Hematopoietic multipotent progenitor cell treated with erythropoietin and hydrocortisone succinate and interleukin-3 and kit ligand, for 6 days (in vitro differentiated cells): ENCODE data around the gene ATF5.
"Not testable (repeated sequence)": the region's sequence is repeated elsewhere in the genome, so short reads cannot be mapped to it uniquely, and the experiment has no call there.

Experiments
- DNase-seq: peaks from one replicate; pipeline ENCODE4 v3.0.0-alpha.2; 2015

The ATF5 gene

DNA sequence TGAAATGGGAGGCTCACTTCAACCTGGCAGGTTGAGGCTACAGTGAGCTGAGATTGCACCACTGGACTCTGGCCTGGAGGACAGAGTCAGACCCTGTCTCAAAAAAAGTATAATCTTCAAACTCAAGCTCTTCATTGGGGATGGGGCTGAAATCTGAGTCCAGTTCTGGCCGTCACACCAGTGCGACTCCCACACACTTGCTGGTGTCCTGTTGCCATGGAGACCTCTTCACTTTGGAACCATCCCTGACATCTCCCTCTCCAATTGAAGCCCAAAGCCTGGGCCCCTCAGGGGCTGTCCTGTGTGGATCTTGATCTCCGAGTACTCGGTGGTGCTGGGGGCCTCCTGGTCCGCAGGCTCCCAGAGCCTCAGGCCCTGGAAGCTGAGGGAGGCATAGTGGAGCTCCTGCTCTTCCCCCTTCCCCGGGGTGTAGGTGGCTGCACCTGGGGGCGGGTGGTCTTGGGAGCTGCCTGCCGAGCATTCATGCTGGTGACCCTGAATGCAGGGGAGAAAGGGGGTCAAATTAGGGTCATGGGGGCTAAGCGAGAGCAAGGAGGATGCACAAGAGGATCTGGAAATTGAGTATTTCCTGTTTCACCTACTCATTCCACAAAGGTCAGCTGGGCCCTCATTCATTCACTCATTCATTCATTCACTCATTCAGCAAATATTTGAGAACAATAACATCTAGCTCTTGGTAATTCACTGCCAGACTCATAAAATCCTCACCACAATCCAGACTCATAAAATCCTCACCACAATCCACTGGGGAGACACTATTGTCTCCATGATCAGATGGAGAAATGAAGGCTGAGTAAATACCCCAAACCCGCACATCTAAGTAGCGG lies 21.0 kb downstream of the ATF5 start:
- no peak for DNase-seq

DNA sequence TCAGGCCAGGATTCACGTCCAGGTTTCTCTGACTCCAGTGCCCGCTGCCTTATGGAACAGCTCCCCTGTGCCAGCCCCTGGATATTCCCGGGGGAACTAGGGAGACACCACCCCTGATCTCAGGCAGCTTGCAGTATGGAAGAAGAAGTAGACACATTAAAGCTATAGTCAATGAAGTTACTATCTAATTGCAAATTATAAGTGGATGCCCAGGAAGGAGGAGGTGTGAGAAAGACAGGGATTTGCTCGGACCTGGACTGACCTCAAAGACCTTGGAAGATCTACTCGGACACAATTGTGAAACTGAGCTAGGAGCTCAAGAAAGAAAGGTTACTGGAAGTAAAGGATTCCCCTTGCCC lies 21.6 kb downstream of the ATF5 start:
- no peak for DNase-seq

DNA sequence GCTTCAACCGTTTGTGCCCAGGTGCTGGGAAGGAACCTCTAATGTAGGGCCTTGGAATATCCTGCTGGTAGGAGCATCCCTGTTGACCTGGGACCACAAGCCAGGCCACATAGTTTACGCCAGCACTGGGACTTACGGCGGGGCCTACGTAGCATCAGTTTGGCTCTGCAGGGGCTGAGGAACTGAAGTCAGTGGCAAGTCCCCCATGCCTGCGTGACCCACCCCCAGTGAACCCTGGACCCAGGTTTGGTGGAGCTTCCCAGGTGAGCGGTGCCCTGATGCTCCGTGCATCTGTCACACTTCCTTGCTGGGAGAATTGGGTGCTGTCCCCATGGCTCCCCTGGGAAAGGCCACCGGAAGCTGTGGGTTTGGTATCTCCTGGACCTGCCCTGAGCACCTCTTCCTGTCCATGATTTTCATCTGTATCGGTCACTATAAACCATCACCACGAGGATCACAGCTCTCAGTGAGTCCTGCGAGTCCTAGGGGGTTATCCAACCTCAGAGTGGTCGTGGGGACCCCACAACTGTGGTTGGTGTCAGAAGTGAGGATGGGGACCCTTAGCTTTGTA lies 22.0 kb downstream of the ATF5 start:
- DNase-seq: no peak

DNA sequence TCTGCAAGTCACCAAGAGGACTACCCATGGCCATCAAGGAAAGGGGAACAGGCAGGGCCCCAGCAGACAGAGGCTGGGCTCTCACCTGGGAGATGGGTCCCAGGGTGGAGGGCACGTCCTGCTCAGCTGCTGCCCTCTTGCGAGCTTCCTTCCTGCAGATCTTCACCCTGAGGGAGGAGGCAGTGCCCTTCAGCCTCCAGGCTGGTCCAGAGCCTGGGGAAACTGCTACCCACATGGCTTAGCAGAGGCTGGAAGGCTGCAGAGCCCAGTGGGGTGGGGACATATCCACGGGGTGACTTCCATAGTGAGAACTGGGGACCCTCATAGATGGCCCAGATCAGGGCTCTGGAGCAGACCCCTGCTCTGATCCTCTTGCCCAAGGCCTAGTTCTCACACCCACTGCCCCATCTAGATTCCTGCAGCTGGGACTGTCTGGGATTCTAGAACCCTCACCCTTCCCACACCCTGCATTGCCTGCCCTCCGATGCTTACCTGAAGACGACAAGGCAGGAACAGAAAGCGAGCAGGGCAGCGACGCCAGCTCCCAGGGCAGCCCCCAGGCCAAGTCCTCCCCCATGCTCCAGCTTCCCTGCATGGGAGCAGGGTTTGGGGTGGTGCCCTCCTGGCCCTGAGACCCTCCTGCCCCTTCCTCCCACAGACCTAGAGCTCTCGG lies 22.9 kb downstream of the ATF5 start:
- DNase-seq: no peak

DNA sequence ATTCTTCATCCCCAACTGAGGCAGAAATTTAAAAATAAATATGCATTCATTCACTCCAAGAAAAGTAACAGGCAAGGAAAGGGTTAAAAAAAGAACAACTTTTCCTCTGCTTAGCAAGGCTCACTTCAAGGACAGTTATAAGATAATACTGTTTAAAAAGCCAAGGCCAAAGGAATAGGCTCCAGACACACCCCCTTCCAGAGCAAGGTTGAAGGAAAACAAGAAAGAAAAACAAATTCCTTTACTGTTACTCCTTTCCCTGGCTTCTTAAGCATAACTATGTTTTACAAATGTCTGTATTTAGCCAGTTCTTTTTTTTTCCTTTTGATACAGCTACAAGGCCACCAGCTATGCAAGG lies 23.5 kb downstream of the ATF5 start:
- no peak for DNase-seq

DNA sequence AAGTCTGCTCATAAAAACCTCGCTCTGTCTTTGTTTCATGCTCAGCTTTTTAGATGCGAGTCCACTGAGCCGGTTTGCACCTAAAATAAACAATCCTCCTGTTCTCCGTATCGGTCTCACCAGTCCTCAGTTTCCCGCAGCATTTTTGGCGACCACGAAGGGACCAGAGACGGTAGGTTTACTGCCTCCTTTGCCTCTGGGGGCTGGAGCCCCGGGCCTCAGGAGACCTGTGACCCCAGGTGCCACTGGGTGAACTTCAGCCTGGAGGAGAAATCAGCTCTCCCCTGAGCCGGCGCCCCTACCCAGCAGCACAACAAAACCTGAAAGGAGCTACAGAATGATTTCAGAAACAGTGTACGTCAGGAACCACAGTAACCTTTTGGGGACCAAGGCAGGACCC lies 23.9 kb downstream of the ATF5 start:
- no peak for DNase-seq

DNA sequence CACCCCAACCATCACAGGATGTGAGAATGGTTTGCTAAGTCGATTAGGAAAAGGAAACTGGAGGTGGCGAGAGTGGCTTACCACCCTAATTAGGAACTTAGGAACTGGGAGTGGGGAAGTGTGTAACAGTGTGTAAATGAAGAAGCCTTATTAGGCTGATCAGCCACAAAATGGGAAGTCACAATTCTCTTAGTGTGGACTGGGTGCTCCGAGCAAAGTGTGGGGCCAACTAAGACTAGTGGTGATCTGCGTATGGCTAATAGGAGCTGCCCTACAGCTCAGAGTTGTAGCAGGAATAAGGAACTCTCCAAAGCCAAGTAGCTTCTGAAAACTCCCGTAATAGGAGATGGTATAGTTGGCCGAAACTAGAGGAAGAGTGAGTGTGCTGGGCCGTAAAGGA lies 24.4 kb downstream of the ATF5 start:
- DNase-seq: no peak

DNA sequence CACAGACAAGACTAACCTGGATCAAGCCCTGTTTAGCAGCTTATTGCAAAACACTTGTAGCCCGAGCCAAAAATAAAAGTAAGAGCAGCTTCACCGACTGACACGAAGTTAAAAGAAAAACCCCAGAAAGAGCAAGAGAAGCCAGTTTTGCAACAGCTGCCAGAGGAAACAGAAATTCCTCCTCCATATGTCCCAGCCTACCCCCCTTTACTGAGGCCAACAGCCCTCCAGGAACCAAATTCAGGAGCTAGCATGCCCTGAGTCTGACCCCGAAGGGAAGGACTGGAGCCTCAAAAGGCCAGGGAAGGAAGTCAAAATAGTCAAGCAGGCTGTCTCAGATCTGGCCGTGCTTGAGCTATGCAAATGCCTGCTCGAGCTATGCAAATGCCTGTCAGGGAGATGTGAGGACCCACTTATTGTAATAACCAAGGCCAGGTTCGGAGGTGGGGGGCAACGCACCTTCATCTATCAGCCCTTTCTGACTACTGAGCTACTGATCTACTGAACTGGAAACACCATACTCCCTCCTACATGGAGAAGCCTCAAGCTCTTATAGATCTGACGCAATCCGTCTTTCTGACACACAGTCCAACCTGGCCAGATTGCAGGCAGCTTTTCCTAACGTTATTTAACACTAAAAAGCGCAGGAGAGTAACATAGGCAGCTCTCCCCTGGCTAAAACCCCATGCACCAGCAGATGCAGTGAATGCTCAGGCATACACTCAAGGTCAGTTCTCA lies 25.3 kb downstream of the ATF5 start:
- no peak for DNase-seq

DNA sequence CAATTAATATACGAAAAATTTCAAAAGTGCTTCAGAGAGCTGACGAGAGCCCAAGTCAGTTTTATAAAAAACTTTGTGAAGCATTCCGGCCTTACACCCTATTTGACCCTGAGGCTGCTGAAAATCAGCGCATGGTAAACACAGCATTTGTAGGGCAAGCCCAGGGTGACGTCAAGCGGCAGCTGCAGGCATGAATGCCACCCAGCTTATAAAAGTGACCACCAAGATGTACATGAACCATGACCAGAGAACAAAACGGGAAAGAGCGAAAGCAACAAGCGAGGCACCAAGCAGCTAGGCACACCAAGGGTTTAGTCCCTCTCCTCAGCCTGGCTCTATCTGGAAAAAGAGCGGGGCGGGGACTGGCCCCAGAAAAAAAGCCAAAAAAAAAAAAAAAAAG lies 25.9 kb downstream of the ATF5 start:
- DNase-seq: no peak

DNA sequence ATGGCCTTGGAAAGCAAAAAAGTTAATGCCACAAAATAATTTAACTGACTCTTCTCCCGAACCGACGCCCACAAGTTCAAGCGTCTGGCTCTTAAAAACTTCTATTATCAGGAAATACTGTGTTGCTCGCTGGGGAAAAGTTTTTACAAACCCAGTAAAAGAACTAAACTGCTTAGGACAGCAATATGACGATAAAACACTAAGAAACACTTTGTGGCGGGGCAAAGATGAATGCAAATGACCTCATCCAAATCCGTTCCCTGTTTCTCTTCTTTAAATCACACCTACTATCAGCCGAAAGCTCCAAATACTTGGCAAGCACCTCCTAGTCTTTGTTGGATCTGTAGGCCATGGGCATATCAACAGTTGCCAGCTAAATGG lies 27.1 kb downstream of the ATF5 start:
- no peak for DNase-seq

DNA sequence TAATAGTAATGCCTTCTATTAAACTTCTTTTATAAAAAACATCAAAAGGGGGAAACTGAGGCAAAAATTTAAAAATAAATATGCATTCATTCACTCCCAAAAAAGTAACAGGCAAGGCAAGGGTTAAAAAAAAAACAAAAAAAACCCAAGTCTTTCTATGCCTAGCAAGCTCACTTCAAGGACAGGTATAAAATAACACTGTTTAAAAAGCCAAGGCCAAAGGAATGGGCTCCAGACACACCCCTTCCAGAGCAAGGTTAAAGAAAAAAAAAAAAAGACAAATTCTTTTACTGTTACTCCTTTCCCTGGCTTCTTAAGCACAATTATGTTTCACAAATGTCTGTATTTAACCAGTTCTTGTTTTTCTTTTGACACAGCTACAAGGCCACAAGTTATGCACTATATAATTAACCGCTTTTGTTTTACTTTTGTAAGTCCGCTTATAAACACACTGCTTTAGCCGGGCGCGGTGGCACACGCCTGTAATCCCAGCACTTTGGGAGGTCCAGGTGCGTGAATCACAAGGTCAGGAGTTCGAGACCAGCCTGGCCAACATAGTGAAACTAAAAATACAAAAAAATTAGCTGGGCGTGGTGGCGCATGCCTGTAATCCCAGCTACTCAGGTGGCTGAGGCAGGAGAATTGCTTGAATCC lies 28.4 kb downstream of the ATF5 start:
- no peak for DNase-seq

DNA sequence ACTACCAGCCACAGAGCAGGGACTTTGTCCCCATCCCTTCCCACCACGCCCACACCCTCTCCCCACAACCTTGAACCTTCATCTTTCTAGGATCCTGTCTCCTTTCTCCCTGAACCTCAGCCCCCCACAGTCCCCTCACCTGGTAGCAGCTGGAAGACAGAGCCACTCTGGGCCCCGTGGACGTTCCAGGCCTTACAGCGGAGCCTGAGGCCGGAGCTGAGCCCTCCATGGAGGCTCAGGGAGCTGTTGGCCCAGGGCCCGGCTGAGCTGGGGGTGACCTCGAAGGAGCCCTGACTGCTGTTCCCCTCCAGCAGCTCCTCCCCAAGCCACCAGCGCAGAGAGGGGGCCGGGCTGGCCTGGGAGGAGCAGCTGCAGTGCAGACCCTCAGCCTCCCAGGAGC lies 29.1 kb downstream of the ATF5 start:
- not testable (repeated sequence) for DNase-seq

DNA sequence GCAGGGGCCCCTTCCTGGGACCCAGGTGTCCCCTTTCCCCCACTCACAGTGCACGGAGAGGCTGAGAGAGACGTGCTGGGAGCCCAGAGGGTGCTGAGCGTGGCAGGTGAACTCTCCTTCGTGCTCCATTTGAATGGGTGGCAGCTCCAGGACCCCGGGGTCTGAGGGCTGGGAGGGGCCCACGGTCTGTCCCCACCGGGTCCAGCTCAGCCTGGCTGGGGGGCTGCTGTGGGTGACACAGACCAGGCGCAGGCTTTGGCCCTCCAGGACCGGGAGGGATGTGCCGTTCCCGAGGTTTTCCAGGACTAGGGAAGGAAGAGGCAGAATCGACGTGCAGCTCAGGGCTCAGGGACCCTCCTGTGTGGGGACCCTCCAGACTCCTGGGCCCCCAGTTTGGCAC lies 29.6 kb downstream of the ATF5 start:
- not testable (repeated sequence) for DNase-seq

DNA sequence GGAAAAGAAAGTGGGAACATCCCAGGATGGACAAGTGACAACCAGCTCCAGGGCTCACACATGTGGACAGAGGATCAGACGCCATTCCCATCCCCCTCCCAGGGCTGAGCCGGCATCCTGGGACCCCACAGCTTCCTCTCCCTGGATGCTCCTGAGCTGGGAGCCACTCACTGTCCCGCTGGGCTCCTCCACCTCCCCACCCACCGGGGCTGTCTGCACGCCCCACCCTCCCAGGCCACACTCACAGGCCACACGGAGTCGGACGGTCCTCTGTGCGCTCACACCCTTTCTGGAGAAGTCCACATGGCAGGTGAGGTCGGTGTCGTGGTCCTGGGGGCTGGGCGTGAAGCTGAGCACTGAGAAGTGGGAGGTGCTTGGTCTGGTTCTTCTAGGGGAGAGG lies 30.9 kb downstream of the ATF5 start:
- not testable (repeated sequence) for DNase-seq

DNA sequence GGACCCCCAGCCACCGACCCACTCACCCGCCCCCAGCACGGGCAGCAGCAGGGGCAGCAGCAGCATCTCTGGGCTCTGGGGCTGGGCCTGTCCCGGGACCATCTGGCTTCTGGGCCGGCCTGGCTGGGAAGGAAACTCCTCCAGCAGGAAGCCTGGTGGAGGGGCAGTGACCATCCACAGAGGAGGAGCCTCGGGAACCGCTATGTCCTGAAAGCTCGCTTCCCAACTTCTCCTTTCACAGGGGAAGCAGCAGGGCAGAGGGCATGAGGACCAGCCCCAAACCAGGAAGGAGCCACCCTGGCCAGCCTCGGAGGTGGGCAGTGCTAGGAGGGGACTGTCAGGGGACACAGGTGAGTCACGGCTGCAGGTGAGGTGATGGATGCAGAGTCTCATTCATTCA lies 32.0 kb downstream of the ATF5 start, which contains the start of gene SIGLEC11:
Gene SIGLEC11, minus strand, starts transcription at position 193 of the 400 bp plus-strand sequence. Its CDS starts 91 bp downstream, at position 102.
- DNase-seq: not testable (repeated sequence)

DNA sequence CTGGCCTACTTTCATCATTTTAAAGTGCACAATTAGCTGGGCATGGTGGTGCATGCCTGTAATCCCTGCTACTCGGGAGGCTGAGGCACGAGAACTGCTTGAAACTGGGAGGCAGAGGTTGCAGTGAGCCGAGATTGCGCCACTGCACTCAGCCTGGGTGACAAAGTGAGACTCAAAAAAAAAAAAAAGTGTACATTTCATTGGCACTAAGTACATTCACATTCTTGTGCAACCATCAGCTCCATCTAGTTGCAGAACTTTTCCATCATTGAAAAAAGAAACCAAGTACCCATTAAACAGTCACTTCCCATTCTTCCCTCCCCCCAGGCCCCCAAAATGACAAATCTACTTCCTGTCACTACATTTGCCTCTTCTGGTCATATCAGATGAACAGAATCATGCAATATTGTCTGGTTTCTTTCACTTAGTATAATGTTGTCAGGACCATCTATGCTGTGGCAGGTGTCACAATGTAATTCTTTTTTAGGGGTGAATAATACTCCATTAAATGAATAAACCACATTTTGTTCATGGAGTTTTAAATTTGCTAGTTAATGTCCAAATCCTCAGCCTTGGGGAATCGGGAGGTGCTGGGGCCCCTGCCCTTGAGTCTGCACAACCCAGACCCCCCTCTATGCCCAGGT lies 39.4 kb downstream of the ATF5 start:
- DNase-seq: peak; percentile 28

DNA sequence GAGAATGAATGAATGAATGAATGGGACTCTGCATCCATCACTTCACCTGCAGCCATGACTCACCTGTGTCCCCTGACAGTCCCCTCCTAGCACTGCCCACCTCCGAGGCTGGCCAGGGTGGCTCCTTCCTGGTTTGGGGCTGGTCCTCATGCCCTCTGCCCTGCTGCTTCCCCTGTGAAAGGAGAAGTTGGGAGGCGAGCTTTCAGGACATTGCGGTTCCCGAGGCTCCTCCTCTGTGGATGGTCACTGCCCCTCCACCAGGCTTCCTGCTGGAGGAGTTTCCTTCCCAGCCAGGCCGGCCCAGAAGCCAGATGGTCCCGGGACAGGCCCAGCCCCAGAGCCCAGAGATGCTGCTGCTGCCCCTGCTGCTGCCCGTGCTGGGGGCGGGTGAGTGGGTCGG lies 40.4 kb downstream of the ATF5 start:
- not testable (repeated sequence) for DNase-seq

DNA sequence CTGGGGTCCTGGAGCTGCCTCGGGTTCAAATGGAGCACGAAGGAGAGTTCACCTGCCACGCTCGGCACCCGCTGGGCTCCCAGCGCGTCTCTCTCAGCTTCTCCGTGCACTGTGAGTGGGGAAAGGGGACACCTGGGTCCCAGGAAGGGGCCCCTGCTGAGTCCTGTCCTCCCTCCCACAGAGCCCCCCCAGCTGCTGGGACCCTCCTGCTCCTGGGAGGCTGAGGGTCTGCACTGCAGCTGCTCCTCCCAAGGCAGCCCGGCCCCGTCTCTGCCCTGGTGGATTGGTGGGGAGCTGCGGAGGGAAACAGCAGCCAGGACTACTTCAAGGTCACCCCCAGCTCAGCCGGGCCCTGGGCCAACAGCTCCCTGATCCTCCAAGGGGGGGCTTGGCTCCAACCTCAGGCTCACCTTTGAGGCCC lies 43.0 kb downstream of the ATF5 start:
- DNase-seq: no peak

DNA sequence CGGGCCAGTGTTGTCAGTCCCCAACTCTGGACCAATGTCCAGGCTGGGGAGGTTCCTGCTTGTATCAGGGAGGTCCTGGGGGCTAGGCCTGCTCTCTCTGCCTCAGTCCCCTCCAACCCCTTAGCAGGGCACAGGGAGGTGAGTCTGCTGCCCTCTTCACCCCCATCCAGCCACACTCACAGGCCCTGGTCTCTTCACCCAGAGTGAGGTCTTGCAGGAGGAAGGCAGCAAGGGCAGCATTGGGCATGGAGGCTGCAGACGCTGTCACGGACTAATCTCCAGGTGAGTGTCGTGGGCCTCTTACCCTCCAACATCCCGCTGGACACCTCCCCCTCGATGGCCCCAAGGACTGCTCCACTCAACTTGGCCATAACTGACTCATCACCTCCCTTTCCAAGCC lies 43.8 kb downstream of the ATF5 start:
- no peak for DNase-seq

DNA sequence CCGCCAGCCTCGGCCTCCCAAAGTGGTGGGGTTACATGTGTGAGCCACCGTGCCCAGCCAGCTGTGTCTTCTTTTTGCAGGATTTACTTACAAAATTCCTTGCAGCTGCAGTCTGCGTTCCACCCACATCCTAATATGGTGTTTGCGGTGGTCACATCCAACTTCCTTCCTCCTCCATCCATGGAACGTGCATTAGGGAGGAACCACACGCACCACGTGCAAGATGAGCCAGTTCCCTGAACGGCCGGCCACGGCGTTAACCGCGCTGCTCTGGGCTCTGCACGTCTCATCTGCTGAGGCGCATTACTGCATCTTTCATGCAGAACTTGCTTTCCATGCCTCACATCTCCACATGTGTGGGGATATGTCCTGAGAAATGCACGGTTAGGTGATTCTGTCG lies 45.0 kb downstream of the ATF5 start:
- DNase-seq: no peak

DNA sequence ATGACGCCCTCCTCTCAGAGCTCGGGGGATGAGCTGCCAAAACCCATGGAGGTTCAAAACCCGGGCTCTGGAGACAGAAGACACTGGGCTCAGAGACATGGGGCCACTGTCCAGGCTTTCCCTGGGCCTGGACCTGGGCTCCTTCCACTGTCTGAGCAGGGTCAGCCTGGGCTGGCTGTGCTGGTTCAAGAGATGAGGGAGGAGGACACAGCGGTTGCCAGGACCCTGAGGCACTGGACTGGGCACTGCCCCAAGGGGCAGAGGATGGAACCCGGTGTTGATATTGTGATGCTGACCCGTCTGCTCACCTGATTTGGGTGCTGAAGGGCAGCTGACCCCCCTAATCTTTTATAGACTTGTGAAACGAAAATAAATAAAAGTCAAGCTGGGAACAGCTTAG lies 46.0 kb downstream of the ATF5 start:
- DNase-seq: no peak

DNA sequence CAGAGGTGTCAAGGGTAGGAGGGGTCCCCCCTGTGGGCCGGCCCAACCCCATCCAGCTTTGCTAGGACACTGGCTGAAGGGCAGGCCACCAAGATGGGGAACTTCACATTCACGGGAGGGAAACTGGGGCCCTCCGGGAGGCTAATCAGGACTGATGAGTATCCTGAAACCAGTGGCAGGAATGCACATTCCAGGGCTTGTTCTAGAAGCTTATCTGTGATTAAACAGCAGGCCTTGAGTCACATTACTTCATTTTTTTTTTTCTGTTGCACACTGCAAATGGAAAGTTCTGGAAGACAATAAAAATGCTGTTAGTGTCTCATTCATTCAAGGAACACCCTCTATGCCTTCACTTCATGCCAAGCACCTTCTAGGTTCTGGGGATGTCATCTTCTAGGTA lies 47.5 kb downstream of the ATF5 start:
- DNase-seq: no peak

DNA sequence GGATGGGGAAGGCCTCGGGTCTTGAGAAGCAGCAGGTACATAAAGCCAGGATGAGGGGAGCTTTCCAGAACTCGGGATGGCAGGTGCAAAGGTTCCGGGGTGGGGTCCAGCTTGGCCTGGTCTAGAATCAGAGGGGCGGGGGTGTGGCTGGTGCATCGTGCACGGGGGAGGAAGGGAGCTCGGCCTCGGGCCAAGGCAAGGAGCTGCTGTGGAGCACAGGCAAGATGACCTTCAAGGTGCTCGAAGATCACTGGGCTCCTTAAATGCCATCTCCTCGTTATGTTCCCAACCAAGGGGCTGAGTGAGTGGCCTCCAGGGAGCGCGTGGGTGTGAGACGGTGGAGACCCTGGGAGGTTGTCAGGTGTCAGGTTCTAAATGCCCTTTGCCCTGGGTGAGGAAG lies 48.1 kb downstream of the ATF5 start:
- DNase-seq: no peak
